AG10803 (cell line): Measurements from ENCODE around the gene OR51F2.
"Not testable (repeated sequence)": the region's sequence is repeated elsewhere in the genome, so short reads cannot be mapped to it uniquely, and the experiment has no call there.

ENCODE experiments used
- DNase-seq: peaks from one replicate; pipeline ENCODE4 v3.0.0; 2010; ENCODE audit warnings: low read depth
- H3K4me3 ChIP-seq: 2 replicates; pipeline ENCODE4 v1.5.1; 2011; ENCODE audit warnings: mild to moderate bottlenecking, low read length, control low read depth
- TF ChIP-seq, protein P1 (sequence below): conservative IDR thresholded peaks from 2 replicates; pipeline ENCODE4 v1.5.1; 2011; ENCODE audit warnings: mild to moderate bottlenecking, low read length, control low read depth, inconsistent platforms

The OR51F2 gene

GRCh38 chr11:4851033-4851432 is 29.9 kb downstream of the OR51F2 start:
- no peak for DNase-seq
- TF ChIP-seq, protein P1, sequence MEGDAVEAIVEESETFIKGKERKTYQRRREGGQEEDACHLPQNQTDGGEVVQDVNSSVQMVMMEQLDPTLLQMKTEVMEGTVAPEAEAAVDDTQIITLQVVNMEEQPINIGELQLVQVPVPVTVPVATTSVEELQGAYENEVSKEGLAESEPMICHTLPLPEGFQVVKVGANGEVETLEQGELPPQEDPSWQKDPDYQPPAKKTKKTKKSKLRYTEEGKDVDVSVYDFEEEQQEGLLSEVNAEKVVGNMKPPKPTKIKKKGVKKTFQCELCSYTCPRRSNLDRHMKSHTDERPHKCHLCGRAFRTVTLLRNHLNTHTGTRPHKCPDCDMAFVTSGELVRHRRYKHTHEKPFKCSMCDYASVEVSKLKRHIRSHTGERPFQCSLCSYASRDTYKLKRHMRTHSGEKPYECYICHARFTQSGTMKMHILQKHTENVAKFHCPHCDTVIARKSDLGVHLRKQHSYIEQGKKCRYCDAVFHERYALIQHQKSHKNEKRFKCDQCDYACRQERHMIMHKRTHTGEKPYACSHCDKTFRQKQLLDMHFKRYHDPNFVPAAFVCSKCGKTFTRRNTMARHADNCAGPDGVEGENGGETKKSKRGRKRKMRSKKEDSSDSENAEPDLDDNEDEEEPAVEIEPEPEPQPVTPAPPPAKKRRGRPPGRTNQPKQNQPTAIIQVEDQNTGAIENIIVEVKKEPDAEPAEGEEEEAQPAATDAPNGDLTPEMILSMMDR: no peak
- H3K4me3 ChIP-seq: no peak overlapping the region

- not testable (repeated sequence) for DNase-seq, H3K4me3 ChIP-seq
These were observed 33.2 kb downstream of the OR51F2 start for GRCh38 chr11:4854286-4854685.

GRCh38 chr11:4862447-4863236 is 41.5 kb downstream of the OR51F2 start:
- no peak for DNase-seq
- no peak overlapping the region for H3K4me3 ChIP-seq
- TF ChIP-seq, protein P1: no peak

DNA sequence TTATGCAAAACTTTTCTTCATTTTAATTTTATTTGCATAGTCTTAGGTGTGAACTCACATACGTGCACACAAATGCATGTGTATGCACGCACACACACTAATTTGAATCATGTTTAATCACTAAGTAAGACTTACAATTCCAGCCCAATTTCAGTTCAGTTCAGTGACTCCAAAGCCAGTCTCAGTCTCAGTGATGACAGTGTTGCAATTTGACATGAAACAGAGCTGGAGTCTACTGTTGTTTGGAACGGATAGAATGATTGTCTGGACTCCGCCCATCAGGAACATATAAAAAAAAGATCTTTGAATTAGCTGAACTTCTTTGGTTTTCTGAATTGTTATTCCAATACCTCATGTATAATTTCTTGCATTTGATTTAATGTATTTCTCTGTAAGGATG is 42.8 kb downstream of the OR51F2 start:
- H3K4me3 ChIP-seq: no peak overlapping the region
- DNase-seq: no peak
- TF ChIP-seq, protein P1: no peak

DNA sequence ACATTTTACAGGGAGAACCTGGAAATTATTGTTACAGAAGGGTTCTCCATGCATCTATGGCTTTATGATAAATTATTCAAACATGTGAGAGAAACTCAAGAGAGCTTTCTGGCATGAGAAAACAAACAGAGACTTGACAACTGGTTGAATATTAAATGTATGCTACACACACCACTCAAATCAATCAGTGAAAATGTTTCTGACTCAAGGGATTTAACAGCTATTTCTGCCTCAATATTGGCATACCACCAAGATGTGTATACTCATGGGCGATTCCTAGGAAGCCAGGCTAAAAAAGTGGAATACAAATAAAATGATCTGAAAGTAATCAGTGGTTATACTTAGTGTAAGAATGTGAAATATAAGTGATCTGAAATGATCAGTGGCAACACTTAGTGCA is 44.7 kb downstream of the OR51F2 start:
- DNase-seq: no peak
- H3K4me3 ChIP-seq: no peak overlapping the region
- TF ChIP-seq, protein P1: no peak
